ES-I3 (cell line): Measurements from ENCODE around the gene LRRC28.
"Not testable (repeated sequence)": the region's sequence is repeated elsewhere in the genome, so short reads cannot be mapped to it uniquely, and the experiment has no call there.

Experiments
- H3K36me3 ChIP-seq: 2 replicates; pipeline ENCODE4 v1.6.1; 2013; ENCODE audit warnings: mild to moderate bottlenecking, low read length, control low read depth, moderate library complexity; ENCODE audit not compliant: insufficient read depth
- H3K4me1 ChIP-seq: 2 replicates; pipeline ENCODE4 v1.6.1; 2013; ENCODE audit warnings: mild to moderate bottlenecking, control low read depth, low read length; ENCODE audit not compliant: insufficient read depth
- H3K9ac ChIP-seq: 2 replicates; pipeline ENCODE4 v1.6.1; 2013; ENCODE audit warnings: low read depth, mild to moderate bottlenecking, low read length, moderate library complexity
- H3K9me3 ChIP-seq: 2 replicates; pipeline ENCODE4 v1.6.1; 2013; ENCODE audit warnings: mild to moderate bottlenecking, low read length, moderate library complexity; ENCODE audit not compliant: control insufficient read depth, insufficient read depth

The LRRC28 gene

GRCh38 chr15:99250857-99251841 is at the start of gene LRRC28:
Gene LRRC28, plus strand, starts transcription at chr15:99251481. Its CDS starts 4,477 bp downstream, at chr15:99255958.
- Histone ChIP-seq H3K36me3 (no peaks in the 10 kb centered on the region), H3K4me1 (peaks cover 13% of the 10 kb centered on the region; the same call in 1 of the 2 replicates), H3K9ac (peak within 1 kb of the TSS; percentile 91), H3K9me3 (no peaks in the 10 kb centered on the region)

- Histone ChIP-seq H3K4me1 (no peaks in the 10 kb centered on the region), H3K9me3 (no peaks in the 10 kb centered on the region), H3K9ac (no peak overlapping the region), H3K36me3 (no peaks in the 10 kb centered on the region; the same call in 1 of the 2 replicates)
Observed at GRCh38 chr15:99202176-99202552, 49.1 kb upstream of the LRRC28 start.

DNA sequence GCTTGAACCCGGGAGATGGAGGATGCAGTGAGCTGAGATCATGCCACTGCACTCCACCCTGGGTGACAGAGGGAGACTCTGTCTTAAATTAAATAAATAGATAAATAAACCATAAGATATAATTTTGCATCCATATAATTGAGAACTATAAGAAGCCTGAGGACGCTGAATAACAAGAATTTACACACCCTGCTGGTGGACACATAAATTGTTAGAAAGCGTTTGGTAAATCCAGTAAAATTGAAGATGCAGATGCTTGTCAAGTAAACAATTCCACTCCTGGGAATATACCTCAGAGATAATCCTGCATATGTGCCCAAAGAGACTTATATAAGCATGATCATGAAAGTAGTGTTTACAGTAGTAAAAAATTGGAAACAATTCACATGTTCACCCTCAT is 43.6 kb upstream of the LRRC28 start:
- H3K9me3 ChIP-seq, result no peaks in the 10 kb centered on the region
- no peaks in the 10 kb centered on the region for H3K36me3 ChIP-seq
- no peaks in the 10 kb centered on the region for H3K4me1 ChIP-seq
- H3K9ac ChIP-seq, result no peak overlapping the region

GRCh38 chr15:99209326-99209725 is 42.0 kb upstream of the LRRC28 start:
- no peaks in the 10 kb centered on the region for H3K4me1 ChIP-seq
- H3K9me3 ChIP-seq, result no peaks in the 10 kb centered on the region
- H3K36me3 ChIP-seq, result no peaks in the 10 kb centered on the region
- no peak overlapping the region for H3K9ac ChIP-seq

DNA sequence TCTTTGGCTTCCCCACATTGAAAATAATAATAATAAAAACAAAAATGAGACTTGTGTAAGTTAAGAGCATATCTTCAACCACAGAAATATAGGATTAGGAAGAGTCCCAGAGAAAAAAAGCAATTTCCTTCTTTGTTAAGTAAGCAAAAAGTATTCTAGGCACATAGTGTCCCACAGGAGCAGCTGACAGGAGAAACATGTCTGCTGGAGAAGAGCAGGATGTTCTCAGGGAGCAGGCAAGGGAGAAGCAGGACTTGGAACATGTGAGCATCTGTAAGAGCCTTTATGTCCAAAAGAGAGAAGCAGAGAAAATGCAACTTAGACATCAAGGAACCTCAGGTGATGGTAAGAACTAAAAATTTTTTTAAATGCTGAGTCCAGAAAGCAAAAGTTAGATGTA is 40.9 kb upstream of the LRRC28 start:
- Histone ChIP-seq H3K36me3 (no peaks in the 10 kb centered on the region), H3K4me1 (no peaks in the 10 kb centered on the region), H3K9me3 (no peaks in the 10 kb centered on the region), H3K9ac (no peak overlapping the region)

GRCh38 chr15:99211926-99212325 is 39.4 kb upstream of the LRRC28 start:
- Histone ChIP-seq H3K9ac (no peak overlapping the region), H3K9me3 (no peaks in the 10 kb centered on the region), H3K4me1 (no peaks in the 10 kb centered on the region), H3K36me3 (no peaks in the 10 kb centered on the region; the same call in 1 of the 2 replicates)

- H3K4me1 ChIP-seq, result no peaks in the 10 kb centered on the region
- no peaks in the 10 kb centered on the region; the same call in 1 of the 2 replicates for H3K36me3 ChIP-seq
- no peak overlapping the region for H3K9ac ChIP-seq
- H3K9me3 ChIP-seq, result no peaks in the 10 kb centered on the region
Observed at GRCh38 chr15:99212406-99212805, 38.9 kb upstream of the LRRC28 start.

DNA sequence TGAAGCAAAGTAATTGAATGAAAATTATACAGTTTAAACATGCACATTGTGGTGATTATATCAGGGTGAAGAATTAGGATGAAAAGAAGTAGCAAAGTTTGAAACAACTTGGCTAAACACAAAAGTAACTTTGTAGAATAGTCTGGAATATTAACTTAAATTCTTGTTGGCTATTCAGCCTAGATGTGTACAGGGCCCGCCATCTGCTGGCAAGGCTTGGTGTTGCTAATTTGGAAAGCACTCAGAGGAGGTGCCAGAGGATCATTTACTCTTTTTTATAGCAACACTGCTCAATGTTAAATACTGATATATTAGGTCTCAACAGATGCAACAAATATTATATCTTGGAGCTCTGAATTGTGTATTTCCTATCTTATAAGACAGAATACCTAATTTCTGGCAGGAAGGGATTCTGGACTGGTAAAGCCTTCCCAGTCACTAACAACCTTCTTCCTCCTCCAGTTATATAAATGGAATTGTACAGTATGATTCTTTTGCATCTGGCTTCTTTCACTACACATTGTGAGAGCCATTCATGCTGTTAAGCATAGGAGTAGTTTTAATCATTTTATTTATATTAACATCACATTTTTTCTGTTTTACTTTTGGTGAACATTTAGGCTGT is 38.0 kb upstream of the LRRC28 start:
- H3K36me3 ChIP-seq, result no peaks in the 10 kb centered on the region; the same call in 1 of the 2 replicates
- 0 out of 2 replicates have a peak, but pooled peaks cover 4% of the 10 kb centered on the region for H3K4me1 ChIP-seq
- H3K9me3 ChIP-seq, result no peaks in the 10 kb centered on the region
- no peak overlapping the region for H3K9ac ChIP-seq

DNA sequence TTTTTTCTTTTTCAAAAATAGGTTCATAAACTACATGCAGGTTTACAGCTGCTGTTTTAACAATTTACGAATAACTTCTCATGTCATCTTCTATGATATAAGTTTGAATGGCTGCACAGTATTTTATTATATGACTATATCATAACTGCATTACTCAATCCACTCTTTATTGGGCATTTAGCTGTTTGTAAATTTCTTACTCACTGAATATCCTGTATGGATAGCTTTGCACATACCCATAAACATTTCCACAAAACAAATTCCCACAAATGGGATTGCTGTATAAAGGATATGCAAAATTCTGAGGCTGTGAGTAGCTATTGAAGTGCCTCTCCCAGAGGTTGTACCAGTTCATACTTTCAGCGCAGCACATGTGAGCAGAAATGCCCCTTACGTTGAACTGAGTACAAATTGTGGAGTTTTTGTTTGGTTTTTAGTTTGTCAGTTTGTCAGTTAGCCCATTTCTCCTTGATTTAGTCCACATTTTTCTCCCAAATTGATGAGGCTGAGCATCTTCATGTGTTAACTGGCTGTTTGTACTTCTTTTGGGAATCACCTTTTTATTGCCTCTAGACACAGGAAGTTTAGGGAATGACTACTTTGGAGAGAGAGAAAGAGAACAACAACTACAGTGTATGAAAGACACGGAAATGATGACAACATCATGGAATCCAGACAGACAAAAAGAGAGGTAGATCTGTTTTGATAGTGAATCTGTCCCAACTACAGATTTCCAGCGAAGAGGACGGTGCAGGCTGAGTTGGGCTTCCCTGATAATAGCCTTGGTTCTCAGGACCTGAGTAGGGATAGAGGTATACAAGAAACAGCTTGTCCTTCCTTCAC is 26.7 kb upstream of the LRRC28 start:
- no peaks in the 10 kb centered on the region; the same call in 1 of the 2 replicates for H3K36me3 ChIP-seq
- no peaks in the 10 kb centered on the region for H3K9me3 ChIP-seq
- no peaks in the 10 kb centered on the region for H3K4me1 ChIP-seq
- no peak overlapping the region for H3K9ac ChIP-seq

- Histone ChIP-seq H3K9ac (no peak overlapping the region), H3K9me3 (no peaks in the 10 kb centered on the region), H3K4me1 (no peaks in the 10 kb centered on the region), H3K36me3 (no peaks in the 10 kb centered on the region; the same call in 1 of the 2 replicates)
Observed at GRCh38 chr15:99226802-99227201, 24.5 kb upstream of the LRRC28 start.

DNA sequence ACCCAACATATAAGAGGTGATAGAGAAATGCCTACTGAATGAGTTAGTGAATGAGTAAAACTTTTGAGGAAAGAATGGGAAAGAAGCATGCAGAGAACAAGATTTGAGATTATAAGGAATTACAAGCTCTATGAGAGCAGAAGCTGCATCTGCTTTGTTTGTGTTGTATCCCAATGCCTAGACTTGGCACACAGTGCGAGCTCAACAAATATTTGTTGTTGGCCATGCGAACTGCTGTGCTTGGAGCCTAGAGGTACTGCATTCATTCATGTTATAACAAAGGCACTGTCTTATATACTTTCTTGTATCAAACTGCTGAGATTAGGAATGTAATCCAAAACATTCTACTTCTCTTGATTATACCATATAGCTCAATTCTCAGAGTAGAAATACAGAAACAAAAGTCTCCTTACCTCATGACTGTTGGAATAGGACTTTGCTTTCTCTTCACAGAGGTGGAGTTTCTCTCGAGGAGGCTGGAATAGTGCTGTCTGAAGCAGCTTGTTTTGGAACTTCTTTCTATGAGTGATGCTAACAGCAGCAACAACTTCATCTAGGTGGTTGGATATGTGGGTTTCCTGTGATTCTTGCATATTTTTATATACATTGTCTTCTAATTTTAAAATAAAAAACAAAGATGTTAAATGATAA is 23.0 kb upstream of the LRRC28 start:
- Histone ChIP-seq H3K9ac (no peak overlapping the region), H3K4me1 (no peaks in the 10 kb centered on the region), H3K36me3 (no peaks in the 10 kb centered on the region; the same call in 1 of the 2 replicates), H3K9me3 (no peaks in the 10 kb centered on the region; the same call in 1 of the 2 replicates)

DNA sequence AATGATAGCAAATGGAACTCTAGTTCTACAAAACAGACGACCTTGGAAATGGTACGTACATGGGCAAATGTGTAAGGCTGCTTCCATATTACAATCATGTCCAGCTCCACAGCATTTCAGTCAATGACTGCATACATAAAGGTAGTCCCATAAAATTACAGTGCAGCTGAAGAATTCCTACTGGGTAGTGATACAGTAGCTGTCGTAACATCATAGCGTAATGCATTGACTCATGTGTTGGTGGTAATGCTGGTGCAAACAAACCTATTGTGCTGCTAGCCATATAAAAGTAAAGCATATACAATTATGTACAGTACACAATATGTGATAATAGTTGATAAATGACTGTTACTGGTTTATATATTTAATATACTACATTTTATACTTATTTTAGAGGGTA is 20.4 kb upstream of the LRRC28 start:
- Histone ChIP-seq H3K9me3 (no peaks in the 10 kb centered on the region; the same call in 1 of the 2 replicates), H3K4me1 (no peaks in the 10 kb centered on the region), H3K9ac (no peak overlapping the region), H3K36me3 (no peaks in the 10 kb centered on the region)

GRCh38 chr15:99232740-99233139 is 18.5 kb upstream of the LRRC28 start:
- no peaks in the 10 kb centered on the region for H3K36me3 ChIP-seq
- no peaks in the 10 kb centered on the region; the same call in 1 of the 2 replicates for H3K9me3 ChIP-seq
- no peaks in the 10 kb centered on the region for H3K4me1 ChIP-seq
- H3K9ac ChIP-seq, result no peak overlapping the region

- not testable (repeated sequence) for H3K4me1 ChIP-seq, H3K9me3 ChIP-seq, H3K36me3 ChIP-seq, H3K9ac ChIP-seq
Observed at GRCh38 chr15:99234160-99234559, 17.1 kb upstream of the LRRC28 start.
